ENCODE results near the gene KCNJ15. TPM values are rescaled to one million over a fixed set of nuclear protein-coding genes. Genes with fewer than 3 reads are reported as not detected.

The KCNJ15 gene
- total and polyA plus RNA-seq, 2 of the 13 experiments (the other 11 are each of a cell fraction or from before 2014, with no cell fraction given): not detected

DNA sequence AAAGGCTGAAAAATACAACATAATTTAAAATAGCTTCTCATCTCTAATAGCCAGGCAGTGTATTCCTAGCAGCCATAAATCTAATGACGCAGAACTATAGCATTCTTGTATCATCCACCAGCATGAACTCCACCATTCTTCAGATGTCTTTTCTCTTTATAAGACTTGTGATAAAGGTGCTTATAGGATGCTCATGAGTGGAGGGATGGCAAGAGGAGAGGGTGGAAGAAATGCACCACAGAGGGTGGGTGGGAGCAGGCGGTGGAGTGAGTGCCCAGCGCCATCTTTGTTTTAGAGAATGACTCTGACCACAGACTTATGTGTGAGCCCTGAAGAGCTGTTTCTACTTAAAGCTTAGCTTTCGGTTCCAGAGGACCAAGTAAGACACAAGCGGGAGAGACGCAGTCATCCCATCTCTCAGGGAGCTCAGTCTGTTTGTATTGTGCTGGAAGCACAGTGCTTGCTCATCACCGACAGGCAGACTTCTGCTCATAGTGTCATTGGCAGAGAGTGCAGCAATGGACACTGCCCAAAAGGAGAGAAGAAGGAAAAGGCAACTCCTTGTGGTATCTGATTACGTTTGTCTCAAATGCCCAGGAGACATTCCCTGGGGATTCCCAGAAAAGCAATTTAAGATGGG, 65.6 kb downstream of the KCNJ15 start:
- H3K36me3 ChIP-seq (replicated peaks in 1 of 2; ENCODE audit: control insufficient read depth in 1 of 2, insufficient read depth in 2 of 2, low read length in 2 of 2): no peaks in the 10 kb centered on the region
- ATAC-seq: no peak
- WGBS (ENCODE audit: low lambda C conversion rate): 42% methylated on average over 8 of the region's 8 CpGs
- H3K4me2 ChIP-seq (ENCODE audit: low read depth, low read length): no peak overlapping the region
- FAIRE-seq: no peak
- ChIA-PET CTCF (ENCODE audit: low intra/inter-chr PET ratio, low total read pairs) (no interaction called here), POLR2A (no interaction called here)
- H3K9me3 ChIP-seq (ENCODE audit: low read length): no peaks in the 10 kb centered on the region
- no peak overlapping the region for H3K4me3 ChIP-seq (replicated peaks in 1 of 3; ENCODE audit: insufficient read depth in 1 of 3, low read depth in 2 of 3, low read length in 3 of 3)
- no peaks in the 10 kb centered on the region for H3K79me2 ChIP-seq (ENCODE audit: insufficient read depth, low read length)
- no peaks in the 10 kb centered on the region for H3K27me3 ChIP-seq (ENCODE audit: control insufficient read depth in 1 of 2, insufficient read depth in 2 of 2, low read length in 2 of 2)
- TF ChIP-seq, protein P1, sequence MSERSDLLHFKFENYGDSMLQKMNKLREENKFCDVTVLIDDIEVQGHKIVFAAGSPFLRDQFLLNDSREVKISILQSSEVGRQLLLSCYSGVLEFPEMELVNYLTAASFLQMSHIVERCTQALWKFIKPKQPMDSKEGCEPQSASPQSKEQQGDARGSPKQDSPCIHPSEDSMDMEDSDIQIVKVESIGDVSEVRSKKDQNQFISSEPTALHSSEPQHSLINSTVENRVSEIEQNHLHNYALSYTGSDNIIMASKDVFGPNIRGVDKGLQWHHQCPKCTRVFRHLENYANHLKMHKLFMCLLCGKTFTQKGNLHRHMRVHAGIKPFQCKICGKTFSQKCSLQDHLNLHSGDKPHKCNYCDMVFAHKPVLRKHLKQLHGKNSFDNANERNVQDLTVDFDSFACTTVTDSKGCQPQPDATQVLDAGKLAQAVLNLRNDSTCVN (CRISPR knock-in tag; IDR thresholded peaks at IDR 0.05; ENCODE audit: borderline replicate concordance): no peak
- H3K9ac ChIP-seq (ENCODE audit: insufficient read depth, low read depth, low read length): no peak overlapping the region
- DNase-seq (ENCODE audit: low spot score): no peak
- no TSS peak for BruUV-seq (replicated peaks)
- in situ Hi-C loops (cut with HindIII; ENCODE audit: extremely low pct_ligation_motif_present, low pct_unique_long_range_greater_than_20kb) (no loop called here), intact Hi-C loops (cut with micrococcal nuclease; ENCODE audit: unreplicated experiment) (no loop called here)
- H3K4me1 ChIP-seq (ENCODE audit: insufficient read depth, low read length): no peaks in the 10 kb centered on the region
- H4K20me1 ChIP-seq (ENCODE audit: insufficient read depth, low read length): no peaks in the 10 kb centered on the region
- no peak overlapping the region for H2AFZ ChIP-seq (ENCODE audit: low read length)
- H3K27ac ChIP-seq (ENCODE audit: extremely low read length, insufficient read depth, low read length): no peak overlapping the region

DNA sequence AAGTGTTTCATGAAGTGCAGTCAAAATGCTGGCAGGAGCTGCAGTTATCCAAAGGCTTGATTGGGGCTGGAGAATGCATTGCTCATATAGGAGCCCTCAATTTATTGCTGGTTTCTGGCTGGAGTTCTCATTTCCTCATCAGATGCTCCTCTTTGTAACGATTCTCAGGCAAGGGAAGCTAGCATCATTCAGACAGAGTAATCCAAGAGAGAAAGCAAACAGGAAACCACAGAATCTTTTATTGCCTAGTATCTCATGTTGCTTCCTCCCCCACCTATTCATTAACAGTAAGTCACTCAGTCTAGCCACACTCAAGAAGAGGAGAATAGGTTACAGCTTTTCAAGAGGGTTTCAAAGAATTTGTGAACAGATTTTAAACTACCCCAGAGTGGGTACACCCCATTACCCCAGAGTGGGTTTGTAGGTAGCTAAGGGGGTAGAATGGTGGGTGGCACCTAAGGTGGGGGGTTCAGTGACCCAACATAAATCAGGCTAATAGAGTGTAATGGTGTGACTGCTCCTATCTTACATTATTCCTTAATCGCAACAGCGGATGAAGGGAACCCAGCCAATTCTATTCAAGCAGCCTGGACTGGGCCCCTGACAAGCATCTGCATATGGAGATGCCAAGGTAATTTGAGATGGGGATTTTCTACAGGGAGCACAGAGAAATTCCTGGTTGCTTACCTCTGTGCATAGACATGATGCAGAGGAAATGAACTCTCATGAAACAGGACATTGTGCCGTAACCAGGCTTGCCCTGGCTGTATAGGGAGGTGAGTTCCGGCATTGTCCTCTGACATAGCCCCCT, 67.1 kb downstream of the KCNJ15 start:
- Histone ChIP-seq H3K4me3 (replicated peaks in 1 of 3; ENCODE audit: insufficient read depth in 1 of 3, low read depth in 2 of 3, low read length in 3 of 3) (no peak overlapping the region), H4K20me1 (ENCODE audit: insufficient read depth, low read length) (no peaks in the 10 kb centered on the region), H3K9ac (ENCODE audit: insufficient read depth, low read depth, low read length) (no peak overlapping the region), H3K36me3 (replicated peaks in 1 of 2; ENCODE audit: control insufficient read depth in 1 of 2, insufficient read depth in 2 of 2, low read length in 2 of 2) (no peaks in the 10 kb centered on the region), H3K27ac (ENCODE audit: extremely low read length, insufficient read depth, low read length) (no peak overlapping the region), H3K79me2 (ENCODE audit: insufficient read depth, low read length) (no peaks in the 10 kb centered on the region), H3K9me3 (ENCODE audit: low read length) (no peaks in the 10 kb centered on the region), H2AFZ (ENCODE audit: low read length) (no peak overlapping the region), H3K4me1 (ENCODE audit: insufficient read depth, low read length) (no peaks in the 10 kb centered on the region), H3K4me2 (ENCODE audit: low read depth, low read length) (no peak overlapping the region), H3K27me3 (ENCODE audit: control insufficient read depth in 1 of 2, insufficient read depth in 2 of 2, low read length in 2 of 2) (no peaks in the 10 kb centered on the region; a peak in 1 of 5 replicates)
- DNase-seq (ENCODE audit: low spot score) (no peak), FAIRE-seq (no peak), ATAC-seq (no peak)
- ChIA-PET POLR2A (no interaction called here), CTCF (ENCODE audit: low intra/inter-chr PET ratio, low total read pairs) (no interaction called here)
- WGBS (ENCODE audit: low lambda C conversion rate): 19% methylated on average over 5 of the region's 5 CpGs
- in situ Hi-C loops (cut with HindIII; ENCODE audit: extremely low pct_ligation_motif_present, low pct_unique_long_range_greater_than_20kb) (no loop called here), intact Hi-C loops (cut with micrococcal nuclease; ENCODE audit: unreplicated experiment) (no loop called here)
- BruUV-seq (replicated peaks): no TSS peak
- TF ChIP-seq, protein P2, sequence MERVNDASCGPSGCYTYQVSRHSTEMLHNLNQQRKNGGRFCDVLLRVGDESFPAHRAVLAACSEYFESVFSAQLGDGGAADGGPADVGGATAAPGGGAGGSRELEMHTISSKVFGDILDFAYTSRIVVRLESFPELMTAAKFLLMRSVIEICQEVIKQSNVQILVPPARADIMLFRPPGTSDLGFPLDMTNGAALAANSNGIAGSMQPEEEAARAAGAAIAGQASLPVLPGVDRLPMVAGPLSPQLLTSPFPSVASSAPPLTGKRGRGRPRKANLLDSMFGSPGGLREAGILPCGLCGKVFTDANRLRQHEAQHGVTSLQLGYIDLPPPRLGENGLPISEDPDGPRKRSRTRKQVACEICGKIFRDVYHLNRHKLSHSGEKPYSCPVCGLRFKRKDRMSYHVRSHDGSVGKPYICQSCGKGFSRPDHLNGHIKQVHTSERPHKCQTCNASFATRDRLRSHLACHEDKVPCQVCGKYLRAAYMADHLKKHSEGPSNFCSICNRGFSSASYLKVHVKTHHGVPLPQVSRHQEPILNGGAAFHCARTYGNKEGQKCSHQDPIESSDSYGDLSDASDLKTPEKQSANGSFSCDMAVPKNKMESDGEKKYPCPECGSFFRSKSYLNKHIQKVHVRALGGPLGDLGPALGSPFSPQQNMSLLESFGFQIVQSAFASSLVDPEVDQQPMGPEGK (CRISPR knock-in tag; IDR thresholded peaks at IDR 0.05): no peak
- TF ChIP-seq ZFP37 (CRISPR knock-in tag; IDR thresholded peaks at IDR 0.05; ENCODE audit: borderline replicate concordance) (no peak), GPBP1L1 (CRISPR knock-in tag; IDR thresholded peaks at IDR 0.05) (no peak), SCMH1 (CRISPR knock-in tag; IDR thresholded peaks at IDR 0.05; ENCODE audit: borderline replicate concordance) (no peak), MXD4 (CRISPR knock-in tag; IDR thresholded peaks at IDR 0.05) (no peak), ZNF746 (CRISPR knock-in tag; IDR thresholded peaks at IDR 0.05) (no peak), CHD4 (IDR thresholded peaks at IDR 0.05; ENCODE audit: borderline replicate concordance, low read length) (no peak), FOXC1 (CRISPR knock-in tag; IDR thresholded peaks at IDR 0.05; ENCODE audit: borderline replicate concordance) (no peak), SPEN (CRISPR knock-in tag; IDR thresholded peaks at IDR 0.05; ENCODE audit: low read depth) (no peak), ZNF337 (CRISPR knock-in tag; IDR thresholded peaks at IDR 0.05; ENCODE audit: borderline replicate concordance, low read depth) (no peak), ZNF230 (CRISPR knock-in tag; IDR thresholded peaks at IDR 0.05) (no peak), NFYC (CRISPR knock-in tag; IDR thresholded peaks at IDR 0.05) (no peak)
